H1 (cell line): ENCODE measurements around the gene ARHGAP21. TPM values are rescaled to one million over a fixed set of nuclear protein-coding genes. Genes with fewer than 3 reads are reported as not detected.

Source experiments
- BRCA1 ChIP-seq: IDR thresholded peaks from 2 replicates; pipeline ENCODE4 v1.6.1; 2012; ENCODE audit warnings: low read depth, low read length, improper control_type of control experiment
- CHD7 ChIP-seq: fragments of 300-600 bp; sonication (generic); IDR thresholded peaks from 2 replicates; pipeline ENCODE4 v1.7.1; 2012; ENCODE audit warnings: low read length, moderate library complexity, mild to moderate bottlenecking, inconsistent platforms; ENCODE audit not compliant: insufficient replicate concordance
- POU5F1 ChIP-seq: IDR thresholded peaks from 2 replicates; pipeline ENCODE4 v1.6.1; 2011; ENCODE audit warnings: low read depth, mild to moderate bottlenecking, low read length, moderate library complexity
- SIN3A ChIP-seq, 2 experiments: IDR thresholded peaks in 1 of 2; conservative IDR thresholded peaks in 1 of 2; 2 replicates each; pipeline ENCODE4 v1.6.1; 2011 to 2012; ENCODE audit warnings: low read length in 2 of 2, improper control_type of control experiment in 1 of 2, low read depth in 1 of 2, mild to moderate bottlenecking in 1 of 2
- polyA plus RNA-seq, 7 experiments: library from polyadenylated mRNA; depleted of rRNA in 3 of 7; stranded (reverse) in 5 of 7; unstranded in 2 of 7; fragments of >200 nt in 5 of 7; fragments of 200-250 nt in 2 of 7; gene quantifications; 1 replicate in 5 of 7; 2 replicates in 1 of 7; 4 replicates in 1 of 7; pipeline versions ENCODE4 v1.2.1 to v1.2.3, GENCODE V29; 2011 to 2013; ENCODE audit warnings: missing spikeins in 2 of 7, mixed read lengths in 2 of 7
- total RNA-seq: library from RNA; stranded (reverse); fragmentation: NEBNext Ultra II Directional; extraction: Animal tissue kit (Norgen Biotek cat#: 25700); gene quantifications from 2 replicates; pipeline ENCODE4 v1.2.1, GENCODE V29; 2021

ARHGAP21 gene
- total and polyA plus RNA-seq, 2 of the 8 experiments (the other 6 are each of a cell fraction or from before 2014, with no cell fraction given) = 14.4 to 35.3 TPM

DNA sequence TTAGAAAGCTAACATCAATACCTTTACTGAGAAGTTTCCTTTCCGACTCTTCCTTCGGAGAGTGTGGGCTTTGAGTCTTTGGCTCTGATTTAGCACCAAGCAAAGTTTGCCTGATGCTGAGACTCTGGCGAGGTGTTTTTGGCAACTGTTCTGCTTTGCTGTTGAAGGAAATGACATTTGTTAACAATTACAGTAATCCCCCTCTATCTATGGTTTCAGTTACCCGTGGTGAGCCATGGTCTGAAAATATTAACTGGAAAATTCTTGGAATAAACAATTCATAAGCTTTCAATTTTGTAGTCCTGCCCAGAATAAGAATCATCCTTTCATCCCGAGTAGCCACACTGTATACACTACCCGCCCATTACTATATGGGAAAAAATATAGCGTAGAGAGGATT, 126.3 kb downstream of the ARHGAP21 start (continued):
- TF ChIP-seq CHD7 = no peak
- no peak for TF ChIP-seq SIN3A (conservative IDR thresholded peaks at IDR 0.05 in 1 of 2, IDR thresholded peaks at IDR 0.05 in 1 of 2; ENCODE audit: low read depth in 1 of 2, low read length in 2 of 2)
- no peak for TF ChIP-seq POU5F1
- TF ChIP-seq BRCA1 = no peak
